Psoas muscle (tissue), 8 donors: ENCODE measurements around the gene NPB. TPM values are rescaled to one million over a fixed set of nuclear protein-coding genes. Genes with fewer than 3 reads are reported as not detected.

ENCODE experiments used
- ATAC-seq, 4 donors: fragments of 200-7000 bp; cut with Tn5 transposase; one replicate each; pipeline ENCODE4 v1.9.1; 2020; ENCODE audit warnings: moderate library complexity in 3 of 4, mild to moderate bottlenecking in 2 of 4
- DNase-seq, 2 donors: peaks; one replicate each; pipeline ENCODE4 v3.0.0-alpha.2; 2020
- H3K27ac ChIP-seq: fragments of 200-600 bp; one replicate; pipeline ENCODE4 v1.8.0; 2022
- H3K27me3 ChIP-seq, 3 donors: fragments of 200-600 bp in 1 of 3; one replicate each; pipeline versions ENCODE4 v1.6.1 to v1.8.0; 2013 to 2022; ENCODE audit warnings: low read length in 2 of 3, mild to moderate bottlenecking in 2 of 3, moderate library complexity in 1 of 3; ENCODE audit not compliant: insufficient read depth in 3 of 3
- H3K36me3 ChIP-seq, 2 donors: fragments of 200-600 bp in 1 of 2; one replicate each; pipeline versions ENCODE4 v1.6.1 to v1.8.0; 2013 to 2022; ENCODE audit warnings: low read depth in 1 of 2, mild to moderate bottlenecking in 1 of 2, moderate library complexity in 1 of 2; ENCODE audit not compliant: insufficient read depth in 1 of 2
- H3K4me1 ChIP-seq: fragments of 200-600 bp; one replicate; pipeline ENCODE4 v1.8.0; 2022
- H3K4me3 ChIP-seq: fragments of 200-600 bp; one replicate; pipeline ENCODE4 v1.8.0; 2022; ENCODE audit warnings: mild to moderate bottlenecking
- H3K9me3 ChIP-seq: fragments of 200-600 bp; one replicate; pipeline ENCODE4 v1.8.0; 2022
- WGBS, 3 donors: extraction: QIAGEN DNeasy Blood & Tissue Kit; methylation state at CpG; one replicate each; pipeline versions ENCODE4 v1.1.6 to v1.1.7; 2013; 5-methylcytosine and 5-hydroxymethylcytosine counted together
- intact Hi-C, 2 donors: fragments of 100-400 bp; cut with DNase I; formaldehyde crosslinking; loops; one replicate each; pipeline versions ENCODE4 v1.11.0 to v1.14.2; 2022
- polyA plus RNA-seq, 3 donors: library from polyadenylated mRNA; stranded (reverse); fragments of 200-250 nt; gene quantifications; one replicate each; pipeline ENCODE4 v1.2.3, GENCODE V29; 2013
- total RNA-seq, 4 donors: library from RNA; stranded (reverse); fragmentation: NEBNext Ultra II Directional in 2 of 4; extraction: Animal tissue kit (Norgen Biotek cat#: 25700) in 2 of 4; gene quantifications; one replicate each; pipeline versions ENCODE4 v1.2.1 to v1.2.4, GENCODE V29; 2021 to 2023
- TF ChIP-seq, protein P1 (sequence below): fragments of 200-600 bp; IDR thresholded peaks from one replicate; pipeline ENCODE4 v1.8.0; 2022; ENCODE audit warnings: antibody characterized with exemption
- donor health status: healthy with polysubstance abuse.
- donor health status: DM: no; HTN: no; CAD: no; lungs with moderate emphysema.
- donor health status: Bipolar disorder and iron deficiency.
- donor health status: healthy.
- donor health status: DM: yes; HTN: yes; CAD: no.
- donor health status: DM: no; HTN: no; CAD: no.
- donor health status: DM: no; HTN: no; CAD: no.
- donor health status: DM: yes; HTN: yes; CAD: no.

The NPB gene
- total and polyA plus RNA-seq, 7 donors, result 0.42 to 2.9 (median 0.73) TPM

DNA sequence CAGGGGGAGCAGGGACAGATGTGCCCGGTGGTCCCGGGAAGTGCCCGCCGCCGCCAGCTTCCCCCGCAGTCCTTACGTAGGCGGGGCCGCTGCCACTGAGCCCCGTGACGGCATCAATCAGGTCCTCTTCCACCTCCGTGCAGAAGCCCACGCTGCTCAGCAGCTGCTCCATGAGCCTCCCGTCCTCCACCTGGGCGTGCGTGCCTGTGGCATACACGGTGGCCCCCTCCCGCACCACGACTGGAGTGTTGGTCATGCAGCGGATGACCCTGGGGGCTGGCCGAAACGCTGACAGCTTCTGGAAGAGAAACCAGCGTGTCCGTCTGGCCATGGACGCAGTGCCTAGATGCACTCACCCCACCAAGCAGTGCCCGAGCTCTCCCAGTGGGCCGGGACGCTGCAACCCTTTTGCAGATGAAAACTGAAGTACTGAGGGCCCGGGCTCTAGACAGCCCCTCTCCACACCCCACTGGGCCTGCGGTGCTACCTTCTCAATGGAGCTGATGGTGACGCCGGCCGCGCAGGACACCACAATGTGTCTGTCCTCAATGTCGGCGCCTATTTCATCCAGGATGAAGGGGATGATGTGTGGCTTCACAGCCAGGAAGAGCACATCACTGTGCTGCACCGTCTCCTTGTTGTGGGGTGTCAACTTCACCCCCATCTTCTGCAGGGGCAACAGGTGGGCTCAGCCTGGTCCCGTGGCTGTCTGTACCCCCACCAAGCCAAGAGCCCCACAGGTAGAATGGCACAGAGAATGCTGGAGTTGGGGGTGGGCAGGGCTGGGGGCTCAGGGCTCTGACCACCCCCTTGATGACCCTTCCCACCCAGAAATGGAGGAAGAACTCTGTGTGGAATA lies 33.0 kb downstream of the NPB start:
- DNase-seq, result peak in 1 of 2 donors; percentile 13
- intact Hi-C loops, result loop anchor here in 1 of 2 donors (5.0 kb wide), 1 partner anchor 68 kb away; no protein-coding TSS in a partner anchor
- no peaks in the 10 kb centered on the region for H3K9me3 ChIP-seq

DNA sequence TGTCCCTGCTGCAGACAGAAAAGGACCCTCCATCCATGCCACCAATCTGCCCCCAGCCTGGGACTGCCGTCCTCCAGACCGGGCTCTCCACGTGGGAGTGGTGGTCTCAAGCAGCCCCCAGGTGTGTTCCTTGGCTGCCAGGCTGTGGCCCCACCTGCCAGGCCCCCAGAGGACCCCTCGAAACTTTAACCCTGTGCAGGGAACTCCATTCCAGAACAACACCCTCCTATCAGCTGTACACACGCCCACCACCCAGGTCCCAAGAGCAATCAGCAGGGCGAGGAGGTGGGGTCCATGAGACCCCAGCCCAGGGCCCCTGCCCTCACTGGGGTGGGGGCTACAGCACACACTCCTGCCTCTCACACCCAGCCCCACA lies 33.7 kb downstream of the NPB start:
- ATAC-seq (no peak), DNase-seq (no peak)
- Histone ChIP-seq H3K36me3 (peaks cover 0 to 6% of the 10 kb centered on the region in 2 donors), H3K4me1 (peaks cover 23% of the 10 kb centered on the region), H3K27ac (no peak overlapping the region), H3K9me3 (no peaks in the 10 kb centered on the region), H3K4me3 (no peak overlapping the region), H3K27me3 (no peaks in the 10 kb centered on the region)
- TF ChIP-seq, protein P1, sequence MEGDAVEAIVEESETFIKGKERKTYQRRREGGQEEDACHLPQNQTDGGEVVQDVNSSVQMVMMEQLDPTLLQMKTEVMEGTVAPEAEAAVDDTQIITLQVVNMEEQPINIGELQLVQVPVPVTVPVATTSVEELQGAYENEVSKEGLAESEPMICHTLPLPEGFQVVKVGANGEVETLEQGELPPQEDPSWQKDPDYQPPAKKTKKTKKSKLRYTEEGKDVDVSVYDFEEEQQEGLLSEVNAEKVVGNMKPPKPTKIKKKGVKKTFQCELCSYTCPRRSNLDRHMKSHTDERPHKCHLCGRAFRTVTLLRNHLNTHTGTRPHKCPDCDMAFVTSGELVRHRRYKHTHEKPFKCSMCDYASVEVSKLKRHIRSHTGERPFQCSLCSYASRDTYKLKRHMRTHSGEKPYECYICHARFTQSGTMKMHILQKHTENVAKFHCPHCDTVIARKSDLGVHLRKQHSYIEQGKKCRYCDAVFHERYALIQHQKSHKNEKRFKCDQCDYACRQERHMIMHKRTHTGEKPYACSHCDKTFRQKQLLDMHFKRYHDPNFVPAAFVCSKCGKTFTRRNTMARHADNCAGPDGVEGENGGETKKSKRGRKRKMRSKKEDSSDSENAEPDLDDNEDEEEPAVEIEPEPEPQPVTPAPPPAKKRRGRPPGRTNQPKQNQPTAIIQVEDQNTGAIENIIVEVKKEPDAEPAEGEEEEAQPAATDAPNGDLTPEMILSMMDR, result no peak
- 83 to 88% (median 87%) methylated on average over 6 of the region's 6 CpGs for WGBS, 3 donors
- intact Hi-C loops, result loop anchor here in 1 of 2 donors (5.0 kb wide), 1 partner anchor 68 kb away; no protein-coding TSS in a partner anchor

More for the DNA sequence above, 33.0 kb downstream of the NPB start:
- peaks cover 0 to 6% of the 10 kb centered on the region in 2 donors for H3K36me3 ChIP-seq
- no peak overlapping the region for H3K27ac ChIP-seq
- H3K4me3 ChIP-seq, result no peak overlapping the region
- H3K4me1 ChIP-seq, result peaks cover 23% of the 10 kb centered on the region
- H3K27me3 ChIP-seq, result no peaks in the 10 kb centered on the region
- no peak for ATAC-seq
- TF ChIP-seq, protein P1, result no peak
- WGBS, 3 donors, result 84 to 89% (median 88%) methylated on average over 38 of the region's 38 CpGs

DNA sequence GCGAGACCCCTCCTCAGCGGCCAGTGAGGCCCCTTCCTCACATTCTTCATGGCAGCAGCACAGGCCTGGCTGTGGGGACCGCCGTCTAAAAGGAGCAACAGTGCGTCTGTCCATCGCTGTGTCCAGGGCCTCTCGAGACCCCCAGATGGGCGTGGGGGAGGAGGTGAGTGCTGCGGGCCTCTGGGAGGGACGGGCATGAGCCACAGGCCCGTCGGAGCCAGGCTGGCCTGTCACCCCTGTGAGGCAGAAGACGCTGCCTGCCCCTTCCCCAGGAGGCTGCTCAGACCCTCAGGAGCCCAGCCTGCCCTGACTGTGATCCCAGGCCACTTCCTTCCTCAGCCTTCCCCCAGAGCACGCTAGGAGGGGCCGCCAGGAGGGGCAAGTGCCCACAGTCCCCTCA lies 37.2 kb downstream of the NPB start:
- Histone ChIP-seq H3K36me3 (peaks cover 0 to 3% of the 10 kb centered on the region in 2 donors), H3K4me1 (peaks cover 27% of the 10 kb centered on the region), H3K9me3 (no peaks in the 10 kb centered on the region), H3K4me3 (peak overlapping the region; percentile 72), H3K27ac (peak overlapping the region; percentile 99), H3K27me3 (no peaks in the 10 kb centered on the region)
- 48 to 57% (median 54%) methylated on average over 14 to 15 of the region's 15 CpGs for WGBS, 3 donors
- no peak for DNase-seq
- intact Hi-C loops, result loop anchor here in 1 of 2 donors (5.0 kb wide), 1 partner anchor 72 kb away; no protein-coding TSS in a partner anchor
- TF ChIP-seq, protein P1, result no peak
- no peak for ATAC-seq

DNA sequence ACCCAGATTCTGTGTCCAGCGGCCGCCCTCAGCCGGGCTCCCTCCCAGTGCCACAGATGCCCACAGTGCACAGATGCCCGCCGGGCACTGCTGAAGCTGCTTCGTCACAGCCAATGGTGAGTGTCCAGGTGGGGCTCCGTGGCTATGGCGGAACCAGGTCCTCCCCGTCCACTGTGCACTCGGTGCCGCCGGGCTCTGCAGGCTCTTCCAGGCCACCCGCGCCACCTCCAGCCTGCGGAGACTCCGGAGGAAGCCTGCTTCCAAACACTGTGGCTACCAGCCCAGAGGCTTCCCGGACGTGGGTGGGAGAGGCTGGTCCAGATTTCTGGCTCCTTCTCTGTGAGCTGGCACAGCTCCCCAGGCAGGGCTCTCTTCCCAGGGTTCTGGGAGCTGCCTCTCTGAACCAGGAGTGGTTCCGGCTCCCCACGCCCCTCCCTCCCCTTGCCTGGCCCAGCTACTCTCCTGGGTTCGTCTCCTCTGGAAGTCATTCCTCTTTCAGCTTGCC lies 37.9 kb downstream of the NPB start:
- Histone ChIP-seq H3K9me3 (no peaks in the 10 kb centered on the region), H3K4me1 (peaks cover 27% of the 10 kb centered on the region), H3K36me3 (peaks cover 0 to 3% of the 10 kb centered on the region in 2 donors), H3K27me3 (no peaks in the 10 kb centered on the region), H3K4me3 (peak overlapping the region; percentile 72), H3K27ac (peak overlapping the region; percentile 99)
- ATAC-seq (peak; percentile 8 to 36 (median 20)), DNase-seq (peak; percentile 78)
- TF ChIP-seq, protein P1, result no peak
- WGBS, 3 donors, result 21 to 31% (median 26%) methylated on average over 20 to 21 of the region's 21 CpGs
- intact Hi-C loops, result loop anchor here in 1 of 2 donors (5.0 kb wide), 1 partner anchor 73 kb away; no protein-coding TSS in a partner anchor
